Smooth muscle cell (in vitro differentiated cells): ENCODE data around the gene RCN2. TPM values are rescaled to one million over a fixed set of nuclear protein-coding genes. Genes with fewer than 3 reads are reported as not detected.

Source experiments
- DNase-seq: peaks from one replicate; lab custom pipeline; 2025; ENCODE audit not compliant: unreplicated experiment; lab: John Stamatoyannopoulos, UW
- H2AFZ ChIP-seq: fragments of 200-600 bp; sonication (generic); 2 replicates; pipeline ENCODE4 v1.6.0; 2016; ENCODE audit warnings: antibody characterized with exemption, low read depth, mild to moderate bottlenecking
- H3F3A ChIP-seq: fragments of 200-600 bp; sonication (generic); 2 replicates; pipeline ENCODE4 v1.6.0; 2017; ENCODE audit warnings: antibody characterized with exemption, low read depth
- H3K27ac ChIP-seq: fragments of 200-600 bp; sonication (generic); 2 replicates; pipeline ENCODE4 v1.5.1; 2016; ENCODE audit warnings: low read depth, mild to moderate bottlenecking
- H3K27me3 ChIP-seq: fragments of 200-600 bp; sonication (generic); 2 replicates; pipeline ENCODE4 v1.6.1; 2016; ENCODE audit warnings: low read depth, mild to moderate bottlenecking
- H3K36me3 ChIP-seq: fragments of 200-600 bp; sonication (generic); 2 replicates; pipeline ENCODE4 v1.5.1; 2016; ENCODE audit warnings: low read depth
- H3K4me1 ChIP-seq: fragments of 200-600 bp; sonication (generic); 2 replicates; pipeline ENCODE4 v1.5.1; 2016; ENCODE audit warnings: low read depth
- H3K4me2 ChIP-seq: fragments of 200-600 bp; sonication (generic); 2 replicates; pipeline ENCODE4 v1.6.0; 2016; ENCODE audit warnings: mild to moderate bottlenecking
- H3K4me3 ChIP-seq: fragments of 200-600 bp; sonication (generic); 2 replicates; pipeline ENCODE4 v1.5.1; 2016; ENCODE audit warnings: mild to moderate bottlenecking
- H3K79me2 ChIP-seq: fragments of 200-600 bp; sonication (generic); 2 replicates; pipeline ENCODE4 v1.6.0; 2016; ENCODE audit warnings: low read depth, mild to moderate bottlenecking
- H3K9ac ChIP-seq: fragments of 200-600 bp; sonication (generic); 2 replicates; pipeline ENCODE4 v1.6.0; 2016; ENCODE audit warnings: low read depth
- H3K9me3 ChIP-seq: fragments of 200-600 bp; sonication (generic); replicated peaks from 2 replicates; pipeline ENCODE4 v1.5.1; 2016; ENCODE audit warnings: low read depth
- H4K20me1 ChIP-seq: fragments of 200-600 bp; sonication (generic); 2 replicates; pipeline ENCODE4 v1.6.0; 2016; ENCODE audit warnings: low read depth
- CTCF ChIP-seq: fragments of 200-600 bp; sonication (generic); IDR thresholded peaks from 2 replicates; pipeline ENCODE4 v1.5.1; 2017; ENCODE audit warnings: borderline replicate concordance, mild to moderate bottlenecking, antibody characterized with exemption; ENCODE audit not compliant: insufficient read depth, poor library complexity, severe bottlenecking
- WGBS: methylation state at CpG from one replicate; pipeline ENCODE4 v1.1.7; 2016; ENCODE audit warnings: low lambda C conversion rate; 5-methylcytosine and 5-hydroxymethylcytosine counted together
- polyA plus RNA-seq: library from polyadenylated mRNA; unstranded; fragments of >200 nt; fragmentation: Nextera tagmentation; extraction: Ambion mirVana; gene quantifications from 2 replicates; pipeline ENCODE4 v1.2.1, GENCODE V29; 2016
- total RNA-seq: library from RNA; depleted of rRNA; stranded (reverse); fragments of >200 nt; gene quantifications from 2 replicates; pipeline ENCODE4 v1.2.3, GENCODE V29; 2014

RCN2 gene
- total and polyA plus RNA-seq, 2 experiments from 2014 or later: 190 to 200 TPM

- Histone ChIP-seq H3K9ac (no peak overlapping the region), H3K4me2 (peak overlapping the region; percentile 98), H3F3A (no peaks in the 10 kb centered on the region), H2AFZ (peak overlapping the region; percentile 90), H4K20me1 (no peaks in the 10 kb centered on the region), H3K27me3 (no peaks in the 10 kb centered on the region), H3K79me2 (peaks cover 19% of the 10 kb centered on the region), H3K27ac (no peak overlapping the region), H3K4me3 (peak overlapping the region; percentile 90), H3K36me3 (no peaks in the 10 kb centered on the region), H3K4me1 (peaks cover 44% of the 10 kb centered on the region), H3K9me3 (no peaks in the 10 kb centered on the region)
- no peak for DNase-seq
- no peak for TF ChIP-seq CTCF
- 37% methylated on average over 7 of the region's 7 CpGs for WGBS
Observed at GRCh38 chr15:76930831-76931396, 635 bp upstream of the RCN2 start.

GRCh38 chr15:76932135-76932966 is 802 bp downstream of the RCN2 start:
- TF ChIP-seq CTCF: no peak
- Histone ChIP-seq H4K20me1 (peaks cover 7% of the 10 kb centered on the region), H3K27ac (peak overlapping the region; percentile 51), H3F3A (no peaks in the 10 kb centered on the region), H3K4me1 (peaks cover 44% of the 10 kb centered on the region), H3K36me3 (no peaks in the 10 kb centered on the region), H3K27me3 (no peaks in the 10 kb centered on the region), H3K9ac (peak overlapping the region; percentile 83), H2AFZ (peak overlapping the region; percentile 94), H3K9me3 (no peaks in the 10 kb centered on the region), H3K79me2 (peaks cover 19% of the 10 kb centered on the region), H3K4me2 (peak overlapping the region; percentile 98), H3K4me3 (peak overlapping the region; percentile 90)
- 20% methylated on average over 14 of the region's 14 CpGs for WGBS
- DNase-seq: no peak

GRCh38 chr15:76935620-76936019 is 4.1 kb downstream of the RCN2 start:
- Histone ChIP-seq H4K20me1 (peaks cover 14% of the 10 kb centered on the region), H3F3A (no peaks in the 10 kb centered on the region), H3K4me3 (no peak overlapping the region), H2AFZ (no peak overlapping the region), H3K27me3 (no peaks in the 10 kb centered on the region), H3K9ac (no peak overlapping the region), H3K79me2 (peaks cover 19% of the 10 kb centered on the region), H3K9me3 (no peaks in the 10 kb centered on the region), H3K4me2 (no peak overlapping the region), H3K4me1 (peaks cover 16% of the 10 kb centered on the region), H3K27ac (no peak overlapping the region), H3K36me3 (no peaks in the 10 kb centered on the region)
- WGBS: 99% methylated on average over 2 of the region's 2 CpGs
- TF ChIP-seq CTCF: no peak
- DNase-seq: no peak
